Right lobe of liver (tissue), 4 donors: Measurements from ENCODE around the gene METTL27.
"Not testable (repeated sequence)": the region's sequence is repeated elsewhere in the genome, so short reads cannot be mapped to it uniquely, and the experiment has no call there.

Experiments
- CTCF ChIP-seq, 4 donors: fragments of 200-600 bp in 3 of 4; fragments of 450-650 bp in 1 of 4; IDR thresholded peaks; one replicate each; pipeline versions ENCODE4 v1.5.1 to v1.8.0; 2016 to 2022; ENCODE audit warnings: antibody characterized with exemption in 4 of 4, mild to moderate bottlenecking in 2 of 4
- POLR2A ChIP-seq: fragments of 450-650 bp; IDR thresholded peaks from one replicate; pipeline ENCODE4 v1.6.1; 2017; ENCODE audit warnings: antibody characterized with exemption, mild to moderate bottlenecking
- donor health status: DM: no; HTN: no; CAD: no.
- donor health status: DM: no; HTN: no; CAD: no.
- donor health status: DM: no; HTN: yes; CAD: no.

- not testable (repeated sequence) for TF ChIP-seq CTCF (IDR thresholded peaks at IDR 0.05); POLR2A
Observed at GRCh38 chr7:73884867-73885422, 42.6 kb upstream of the METTL27 start.
